H1 (cell line): ENCODE results near the gene PCDHA9. TPM values are rescaled to one million over a fixed set of nuclear protein-coding genes. Genes with fewer than 3 reads are reported as not detected.

Source experiments
- CBX8 ChIP-seq: fragments of 300-800, 300-1000 bp; sonication (generic); IDR thresholded peaks from 2 replicates; pipeline ENCODE4 v1.7.1; 2016; ENCODE audit warnings: low read depth, low read length, borderline replicate concordance
- EGR1 ChIP-seq: IDR thresholded peaks from 2 replicates; pipeline ENCODE4 v1.6.1; 2011; ENCODE audit warnings: low read depth, low read length, borderline replicate concordance
- HDAC2 ChIP-seq, 2 experiments: fragments of 300-600 bp in 1 of 2; sonication (generic) in 1 of 2; IDR thresholded peaks; 2 replicates each; pipeline ENCODE4 v1.6.1; 2011 to 2012; ENCODE audit warnings: low read depth in 2 of 2, low read length in 2 of 2, mild to moderate bottlenecking in 2 of 2, moderate library complexity in 2 of 2, borderline replicate concordance in 1 of 2, inconsistent platforms in 1 of 2
- TAF1 ChIP-seq: IDR thresholded peaks from 2 replicates; pipeline ENCODE4 v1.6.1; 2011; ENCODE audit warnings: mild to moderate bottlenecking, low read depth, low read length
- TAF7 ChIP-seq: optimal IDR thresholded peaks from 2 replicates; pipeline ENCODE3; 2011; ENCODE audit warnings: low read depth, mild to moderate bottlenecking, inconsistent platforms, low read length, moderate library complexity, borderline replicate concordance
- polyA plus RNA-seq, 7 experiments: library from polyadenylated mRNA; depleted of rRNA in 3 of 7; stranded (reverse) in 5 of 7; unstranded in 2 of 7; fragments of >200 nt in 5 of 7; fragments of 200-250 nt in 2 of 7; gene quantifications; 1 replicate in 5 of 7; 2 replicates in 1 of 7; 4 replicates in 1 of 7; pipeline versions ENCODE4 v1.2.1 to v1.2.3, GENCODE V29; 2011 to 2013; ENCODE audit warnings: missing spikeins in 2 of 7, mixed read lengths in 2 of 7
- total RNA-seq: library from RNA; stranded (reverse); fragmentation: NEBNext Ultra II Directional; extraction: Animal tissue kit (Norgen Biotek cat#: 25700); gene quantifications from 2 replicates; pipeline ENCODE4 v1.2.1, GENCODE V29; 2021

The PCDHA9 gene
- total and polyA plus RNA-seq, 2 of the 8 experiments (the other 6 are each of a cell fraction or from before 2014, with no cell fraction given) = 0.12 to 0.28 TPM

GRCh38 chr5:140855772-140856674 is 7.8 kb downstream of the PCDHA9 start, which contains the start of gene PCDHA10 (continued):
- 0 out of 2 replicates have a peak, but pooled peaks have one; percentile 9 for TF ChIP-seq TAF1
- TF ChIP-seq CBX8 = no peak
- TF ChIP-seq HDAC2 (IDR thresholded peaks at IDR 0.05; ENCODE audit: borderline replicate concordance in 1 of 2, low read depth in 2 of 2, low read length in 2 of 2) = no peak
- TF ChIP-seq TAF7 = no peak
- TF ChIP-seq EGR1 = no peak
